GM12874 (cell line): ENCODE measurements around the gene SMOC2.

ENCODE experiments used
- CTCF ChIP-seq: IDR thresholded peaks from 2 replicates; pipeline ENCODE4 v1.5.1; 2011; ENCODE audit warnings: low read depth, mild to moderate bottlenecking, control low read depth, low read length, moderate library complexity; ENCODE audit not compliant: insufficient read depth

SMOC2 gene

GRCh38 chr6:168640768-168641167 lies 199.8 kb downstream of the SMOC2 start:
- TF ChIP-seq CTCF: no peak

GRCh38 chr6:168641446-168641845 lies 200.5 kb downstream of the SMOC2 start:
- no peak for TF ChIP-seq CTCF

GRCh38 chr6:168643401-168643800 lies 202.4 kb downstream of the SMOC2 start:
- no peak for TF ChIP-seq CTCF

- no peak for TF ChIP-seq CTCF
Observed at GRCh38 chr6:168645326-168645725, 204.3 kb downstream of the SMOC2 start.

- no peak for TF ChIP-seq CTCF
Observed at GRCh38 chr6:168647271-168647670, 206.3 kb downstream of the SMOC2 start.

GRCh38 chr6:168648240-168649125 lies 207.5 kb downstream of the SMOC2 start:
- TF ChIP-seq CTCF: no peak

GRCh38 chr6:168649209-168649608 lies 208.2 kb downstream of the SMOC2 start:
- TF ChIP-seq CTCF: no peak
